Measurements from ENCODE around the gene RFLNA. TPM values are rescaled to one million over a fixed set of nuclear protein-coding genes. Genes with fewer than 3 reads are reported as not detected.
"Not testable (repeated sequence)": the region's sequence is repeated elsewhere in the genome, so short reads cannot be mapped to it uniquely, and the experiment has no call there.

The RFLNA gene
- total and polyA plus RNA-seq, 9 donors: 0.72 to 8.7 (median 3.3) TPM

- intact Hi-C loops (cut with DNase I): loop anchor here in 2 of 4 donors (2.0 to 10.0 kb wide), 2 partner anchors 267 kb away; no protein-coding TSS in a partner anchor
- Histone ChIP-seq H3K27me3 (no peaks in the 10 kb centered on the region), H3K27ac (no peak overlapping the region), H3K9me3 (peaks cover 0 to 7% of the 10 kb centered on the region in 2 donors), H3K4me1 (ENCODE audit: insufficient read depth) (no peaks in the 10 kb centered on the region), H3K4me3 (no peak overlapping the region), H3K36me3 (no peaks in the 10 kb centered on the region)
- WGBS, 3 donors: 72 to 81% (median 79%) methylated on average over 7 of the region's 7 CpGs
- no peak for DNase-seq
- TF ChIP-seq EP300 (IDR thresholded peaks at IDR 0.05) (no peak), POLR2A (IDR thresholded peaks at IDR 0.05) (no peak)
- TF ChIP-seq, protein P1, sequence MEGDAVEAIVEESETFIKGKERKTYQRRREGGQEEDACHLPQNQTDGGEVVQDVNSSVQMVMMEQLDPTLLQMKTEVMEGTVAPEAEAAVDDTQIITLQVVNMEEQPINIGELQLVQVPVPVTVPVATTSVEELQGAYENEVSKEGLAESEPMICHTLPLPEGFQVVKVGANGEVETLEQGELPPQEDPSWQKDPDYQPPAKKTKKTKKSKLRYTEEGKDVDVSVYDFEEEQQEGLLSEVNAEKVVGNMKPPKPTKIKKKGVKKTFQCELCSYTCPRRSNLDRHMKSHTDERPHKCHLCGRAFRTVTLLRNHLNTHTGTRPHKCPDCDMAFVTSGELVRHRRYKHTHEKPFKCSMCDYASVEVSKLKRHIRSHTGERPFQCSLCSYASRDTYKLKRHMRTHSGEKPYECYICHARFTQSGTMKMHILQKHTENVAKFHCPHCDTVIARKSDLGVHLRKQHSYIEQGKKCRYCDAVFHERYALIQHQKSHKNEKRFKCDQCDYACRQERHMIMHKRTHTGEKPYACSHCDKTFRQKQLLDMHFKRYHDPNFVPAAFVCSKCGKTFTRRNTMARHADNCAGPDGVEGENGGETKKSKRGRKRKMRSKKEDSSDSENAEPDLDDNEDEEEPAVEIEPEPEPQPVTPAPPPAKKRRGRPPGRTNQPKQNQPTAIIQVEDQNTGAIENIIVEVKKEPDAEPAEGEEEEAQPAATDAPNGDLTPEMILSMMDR (IDR thresholded peaks at IDR 0.05): no peak
Measured at GRCh38 chr12:124321556-124322270, 26.8 kb downstream of the RFLNA start.

- no peak overlapping the region for H3K4me3 ChIP-seq
- H3K9me3 ChIP-seq: peaks cover 0 to 7% of the 10 kb centered on the region in 2 donors
- no peak for DNase-seq
- no peaks in the 10 kb centered on the region for H3K36me3 ChIP-seq
- TF ChIP-seq POLR2A (IDR thresholded peaks at IDR 0.05): no peak
- TF ChIP-seq, protein P1 (IDR thresholded peaks at IDR 0.05): no peak
- TF ChIP-seq EP300 (IDR thresholded peaks at IDR 0.05): no peak
- H3K27me3 ChIP-seq: no peaks in the 10 kb centered on the region
- H3K27ac ChIP-seq: no peak overlapping the region
- peaks cover 2% of the 10 kb centered on the region for H3K4me1 ChIP-seq (ENCODE audit: insufficient read depth)
- 84 to 89% (median 86%) methylated on average over 10 of the region's 10 CpGs for whole genome bisulfite sequencing, 3 donors
- intact Hi-C loops (cut with DNase I): loop anchor here in 1 of 4 donors (10.0 kb wide), 1 partner anchor 268 kb away; no protein-coding TSS in a partner anchor
Measured at GRCh38 chr12:124322271-124322998, 27.5 kb downstream of the RFLNA start.

GRCh38 chr12:124322999-124323328 lies 28.1 kb downstream of the RFLNA start:
- H3K27me3 ChIP-seq; H3K4me1 ChIP-seq (ENCODE audit: insufficient read depth); H3K36me3 ChIP-seq; DNase-seq; H3K27ac ChIP-seq; H3K4me3 ChIP-seq; H3K9me3 ChIP-seq: not testable (repeated sequence)
- 96 to 100% (median 100%) methylated on average over 1 of the region's 1 CpG for WGBS, 3 donors
- intact Hi-C loops (cut with DNase I): loop anchor here in 1 of 4 donors (10.0 kb wide), 1 partner anchor 268 kb away; no protein-coding TSS in a partner anchor

GRCh38 chr12:124323771-124324530 lies 29.1 kb downstream of the RFLNA start:
- no peaks in the 10 kb centered on the region for H3K36me3 ChIP-seq
- H3K27me3 ChIP-seq: no peaks in the 10 kb centered on the region
- WGBS, 3 donors: 96 to 99% (median 97%) methylated on average over 11 of the region's 11 CpGs
- H3K27ac ChIP-seq: no peak overlapping the region
- H3K4me1 ChIP-seq (ENCODE audit: insufficient read depth): peaks cover 2% of the 10 kb centered on the region
- TF ChIP-seq, protein P1 (IDR thresholded peaks at IDR 0.05): no peak
- TF ChIP-seq POLR2A (IDR thresholded peaks at IDR 0.05): no peak
- TF ChIP-seq EP300 (IDR thresholded peaks at IDR 0.05): no peak
- H3K9me3 ChIP-seq: peaks cover 0 to 7% of the 10 kb centered on the region in 2 donors
- no peak for DNase-seq
- no peak overlapping the region for H3K4me3 ChIP-seq
- intact Hi-C loops (cut with DNase I): loop anchor here in 1 of 4 donors (10.0 kb wide), 1 partner anchor 269 kb away; no protein-coding TSS in a partner anchor
